ENCODE data around the gene TMEM179B. TPM values are rescaled to one million over a fixed set of nuclear protein-coding genes. Genes with fewer than 3 reads are reported as not detected.

TMEM179B gene
- total and polyA plus RNA-seq, 2 of the 13 experiments (the other 11 are each of a cell fraction or from before 2014, with no cell fraction given), result 24.8 to 25.7 TPM

DNA sequence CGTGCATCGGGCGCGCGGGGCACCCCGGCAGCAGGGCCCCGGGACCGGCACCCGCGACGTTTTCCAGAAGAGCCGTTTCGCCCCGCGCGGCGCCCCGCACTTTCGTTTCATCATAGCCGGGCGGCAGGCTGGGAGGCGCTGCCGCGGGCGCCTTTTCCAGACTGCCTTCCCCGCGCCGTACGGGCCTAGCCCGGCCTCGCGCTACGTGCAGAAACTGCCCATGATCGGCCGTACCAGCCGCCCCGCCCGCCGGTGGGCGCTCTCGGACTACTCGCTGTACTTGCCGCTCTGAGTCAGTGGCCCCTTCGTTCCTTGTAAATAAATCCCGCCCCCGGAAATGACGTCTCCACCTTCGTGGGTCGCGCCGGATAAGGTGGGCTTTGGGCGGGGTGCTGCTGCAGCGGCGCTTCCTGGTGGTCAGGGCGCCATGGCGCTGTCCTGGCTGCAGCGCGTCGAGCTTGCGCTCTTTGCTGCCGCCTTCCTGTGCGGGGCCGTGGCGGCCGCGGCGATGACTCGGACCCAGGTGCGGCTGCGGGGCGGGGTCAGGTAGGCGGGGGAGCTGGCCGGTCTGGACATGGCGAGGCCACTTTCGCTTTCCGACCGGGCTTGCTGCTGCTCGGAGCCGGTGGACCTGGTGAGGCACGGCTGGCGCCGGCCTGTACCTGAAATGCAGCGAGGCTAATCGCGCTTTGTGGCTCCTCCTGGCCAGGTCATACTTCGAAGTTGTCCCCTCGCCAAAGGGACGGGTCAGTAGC, at the start of gene TMEM179B (continued):
- TF ChIP-seq, protein P1, sequence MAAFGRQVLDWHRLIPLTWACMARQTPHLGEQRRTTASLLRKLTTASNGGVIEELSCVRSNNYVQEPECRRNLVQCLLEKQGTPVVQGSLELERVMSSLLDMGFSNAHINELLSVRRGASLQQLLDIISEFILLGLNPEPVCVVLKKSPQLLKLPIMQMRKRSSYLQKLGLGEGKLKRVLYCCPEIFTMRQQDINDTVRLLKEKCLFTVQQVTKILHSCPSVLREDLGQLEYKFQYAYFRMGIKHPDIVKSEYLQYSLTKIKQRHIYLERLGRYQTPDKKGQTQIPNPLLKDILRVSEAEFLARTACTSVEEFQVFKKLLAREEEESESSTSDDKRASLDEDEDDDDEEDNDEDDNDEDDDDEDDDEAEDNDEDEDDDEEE (CRISPR knock-in tag; IDR thresholded peaks at IDR 0.05), result peak; percentile 94
- TF ChIP-seq BRCA1 (CRISPR knock-in tag; IDR thresholded peaks at IDR 0.05), result peak; percentile 75; the same call in 1 of the 2 replicates
- peak; percentile 91; the same call in 1 of the 2 replicates for TF ChIP-seq ZNF879 (CRISPR knock-in tag; IDR thresholded peaks at IDR 0.05)
- no peak for TF ChIP-seq ZNF570 (CRISPR knock-in tag; IDR thresholded peaks at IDR 0.05; ENCODE audit: borderline replicate concordance)
- TF ChIP-seq MEIS1 (CRISPR knock-in tag; IDR thresholded peaks at IDR 0.05; ENCODE audit: borderline replicate concordance), result peak; percentile 88; the same call in 1 of the 2 replicates
- TF ChIP-seq KLF11 (CRISPR knock-in tag; IDR thresholded peaks at IDR 0.05), result peak; percentile 66; the same call in 1 of the 2 replicates
- peak; percentile 22 for TF ChIP-seq TEAD3 (CRISPR knock-in tag; optimal IDR thresholded peaks at IDR 0.05; ENCODE audit: borderline replicate concordance)
- peak; percentile 83 for TF ChIP-seq ZNF609 (CRISPR knock-in tag; IDR thresholded peaks at IDR 0.05; ENCODE audit: borderline replicate concordance)
- TF ChIP-seq NFATC3 (CRISPR knock-in tag; IDR thresholded peaks at IDR 0.05), result no peak
- no peak for TF ChIP-seq NR1H2 (CRISPR knock-in tag; IDR thresholded peaks at IDR 0.05; ENCODE audit: borderline replicate concordance, low read depth)
- TF ChIP-seq, protein P2, sequence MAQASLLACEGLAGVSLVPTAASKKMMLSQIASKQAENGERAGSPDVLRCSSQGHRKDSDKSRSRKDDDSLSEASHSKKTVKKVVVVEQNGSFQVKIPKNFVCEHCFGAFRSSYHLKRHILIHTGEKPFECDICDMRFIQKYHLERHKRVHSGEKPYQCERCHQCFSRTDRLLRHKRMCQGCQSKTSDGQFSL (CRISPR knock-in tag; IDR thresholded peaks at IDR 0.05), result no peak
- TF ChIP-seq, protein P3, sequence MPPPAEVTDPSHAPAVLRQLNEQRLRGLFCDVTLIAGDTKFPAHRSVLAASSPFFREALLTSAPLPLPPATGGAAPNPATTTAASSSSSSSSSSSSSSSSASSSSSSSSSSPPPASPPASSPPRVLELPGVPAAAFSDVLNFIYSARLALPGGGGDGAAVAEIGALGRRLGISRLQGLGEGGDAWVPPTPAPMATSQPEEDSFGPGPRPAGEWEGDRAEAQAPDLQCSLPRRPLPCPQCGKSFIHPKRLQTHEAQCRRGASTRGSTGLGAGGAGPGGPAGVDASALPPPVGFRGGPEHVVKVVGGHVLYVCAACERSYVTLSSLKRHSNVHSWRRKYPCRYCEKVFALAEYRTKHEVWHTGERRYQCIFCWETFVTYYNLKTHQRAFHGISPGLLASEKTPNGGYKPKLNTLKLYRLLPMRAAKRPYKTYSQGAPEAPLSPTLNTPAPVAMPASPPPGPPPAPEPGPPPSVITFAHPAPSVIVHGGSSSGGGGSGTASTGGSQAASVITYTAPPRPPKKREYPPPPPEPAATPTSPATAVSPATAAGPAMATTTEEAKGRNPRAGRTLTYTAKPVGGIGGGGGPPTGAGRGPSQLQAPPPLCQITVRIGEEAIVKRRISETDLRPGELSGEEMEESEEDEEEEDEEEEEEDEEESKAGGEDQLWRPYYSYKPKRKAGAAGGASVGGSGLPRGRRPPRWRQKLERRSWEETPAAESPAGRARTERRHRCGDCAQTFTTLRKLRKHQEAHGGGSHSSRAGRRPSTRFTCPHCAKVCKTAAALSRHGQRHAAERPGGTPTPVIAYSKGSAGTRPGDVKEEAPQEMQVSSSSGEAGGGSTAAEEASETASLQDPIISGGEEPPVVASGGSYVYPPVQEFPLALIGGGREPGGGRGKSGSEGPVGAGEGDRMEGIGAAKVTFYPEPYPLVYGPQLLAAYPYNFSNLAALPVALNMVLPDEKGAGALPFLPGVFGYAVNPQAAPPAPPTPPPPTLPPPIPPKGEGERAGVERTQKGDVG (CRISPR knock-in tag; IDR thresholded peaks at IDR 0.05; ENCODE audit: borderline replicate concordance), result no peak; the same call in 1 of the 2 replicates
- TF ChIP-seq, protein P4, sequence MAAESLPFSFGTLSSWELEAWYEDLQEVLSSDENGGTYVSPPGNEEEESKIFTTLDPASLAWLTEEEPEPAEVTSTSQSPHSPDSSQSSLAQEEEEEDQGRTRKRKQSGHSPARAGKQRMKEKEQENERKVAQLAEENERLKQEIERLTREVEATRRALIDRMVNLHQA (CRISPR knock-in tag; IDR thresholded peaks at IDR 0.05), result no peak
- TF ChIP-seq FOXO4 (CRISPR knock-in tag; conservative IDR thresholded peaks at IDR 0.05), result no peak
- TF ChIP-seq CHD4 (IDR thresholded peaks at IDR 0.05; ENCODE audit: borderline replicate concordance, low read length), result no peak
- no peak; the same call in 1 of the 2 replicates for TF ChIP-seq ZNF790 (CRISPR knock-in tag; IDR thresholded peaks at IDR 0.05; ENCODE audit: borderline replicate concordance)
- peak; percentile 80; the same call in 1 of the 2 replicates for TF ChIP-seq KDM5B (CRISPR knock-in tag; IDR thresholded peaks at IDR 0.05; ENCODE audit: borderline replicate concordance)
